K562 (cell line): ENCODE results near the gene MTG1. TPM values are rescaled to one million over a fixed set of nuclear protein-coding genes. Genes with fewer than 3 reads are reported as not detected.
A peak's percentile ranks its signal among the peaks of the same experiment; 100 is the strongest.

Experiments
- ATAC-seq: fragments of 200-7000 bp; cut with Tn5 transposase; 3 replicates; pipeline ENCODE4 v1.9.1; 2020; ENCODE audit warnings: moderate library complexity
- BruUV-seq: library from RNA; stranded (reverse); fragments of 400-500 nt; replicated peaks from 2 replicates; lab custom pipeline; 2021; lab: Mats Ljungman, UMichigan
- CTCF ChIA-PET: fragments of 300-600 bp; formaldehyde crosslinking; extraction: SDS; loops from one replicate; lab custom pipeline; 2021; ENCODE audit warnings: low intra/inter-chr PET ratio; lab: Yijun Ruan, JAX
- POLR2A ChIA-PET: fragments of 300-600, 350-650 bp; sonication (Branson Sonifier 250); formaldehyde crosslinking; extraction: SDS; loops from one replicate; lab custom pipeline; 2021; ENCODE audit warnings: antibody characterized with exemption, inconsistent platforms; lab: Yijun Ruan, JAX
- DNase-seq, 4 experiments: peaks; one replicate each; pipeline versions ENCODE4 v3.0.0 to v3.0.0-alpha.2; 2011 to 2018; ENCODE audit warnings: low spot score in 3 of 4, mixed read lengths in 3 of 4; ENCODE audit errors: extremely low read depth in 1 of 4
- FAIRE-seq: peaks from 2 replicates; lab custom pipeline; 2011; peaks lifted over from hg19 to GRCh38; lab: Jason Lieb, UNC
- H2AFZ ChIP-seq: 2 replicates; pipeline ENCODE4 v1.6.0; 2011; ENCODE audit warnings: low read depth, low read length, control low read depth, inconsistent platforms
- H3K27ac ChIP-seq: fragments of 200-600 bp; 3 replicates; pipeline ENCODE4 v1.8.0; 2011; ENCODE audit warnings: low read depth, mild to moderate bottlenecking, control low read depth, inconsistent platforms, low read length, moderate library complexity, mixed read lengths; ENCODE audit errors: extremely low read depth
- H3K27me3 ChIP-seq, 2 experiments: fragments of 300-600 bp in 1 of 2; 2 replicates in 1 of 2; 3 replicates in 1 of 2; pipeline versions ENCODE4 v1.6.0 to v1.8.0; 2011; ENCODE audit warnings: inconsistent platforms in 2 of 2, low read length in 2 of 2, mild to moderate bottlenecking in 1 of 2, mixed read lengths in 1 of 2, moderate library complexity in 1 of 2; ENCODE audit not compliant: control insufficient read depth in 2 of 2, insufficient read depth in 2 of 2
- H3K36me3 ChIP-seq: fragments of 300-600 bp; 3 replicates; pipeline ENCODE4 v1.8.0; 2011; ENCODE audit warnings: mild to moderate bottlenecking, low read length, inconsistent platforms; ENCODE audit not compliant: control insufficient read depth, insufficient read depth
- H3K4me1 ChIP-seq, 2 experiments: fragments of 200-600 bp in 1 of 2; replicated peaks in 1 of 2; 2 replicates in 1 of 2; 3 replicates in 1 of 2; pipeline versions ENCODE4 v1.5.1 to v1.8.0; 2011; ENCODE audit warnings: inconsistent platforms in 2 of 2, low read length in 2 of 2, mild to moderate bottlenecking in 1 of 2, mixed read lengths in 1 of 2, moderate library complexity in 1 of 2; ENCODE audit not compliant: control insufficient read depth in 2 of 2, insufficient read depth in 2 of 2
- H3K4me2 ChIP-seq: 2 replicates; pipeline ENCODE4 v1.6.1; 2011; ENCODE audit warnings: low read length, control low read depth, inconsistent platforms, mixed read lengths; ENCODE audit not compliant: insufficient read depth
- H3K4me3 ChIP-seq: fragments of 200-600 bp; sonication (generic), shearing (Covaris generic); 2 replicates; pipeline ENCODE4 v1.5.1; 2016; ENCODE audit warnings: control low read depth, inconsistent platforms
- H3K79me2 ChIP-seq: fragments of 200-600 bp; 3 replicates; pipeline ENCODE4 v1.8.0; 2011; ENCODE audit warnings: low read length, inconsistent platforms; ENCODE audit not compliant: control insufficient read depth, insufficient read depth
- H3K9ac ChIP-seq, 2 experiments: 2 replicates each; pipeline versions ENCODE4 v1.6.0 to v1.6.1; 2011; ENCODE audit warnings: low read depth in 2 of 2, low read length in 2 of 2, control low read depth in 1 of 2, inconsistent platforms in 1 of 2, mild to moderate bottlenecking in 1 of 2, mixed read lengths in 1 of 2; ENCODE audit not compliant: insufficient read depth in 1 of 2
- H3K9me1 ChIP-seq: one replicate; pipeline ENCODE4 v1.6.0; 2011; ENCODE audit warnings: inconsistent platforms, mild to moderate bottlenecking, low read length, moderate library complexity; ENCODE audit not compliant: control insufficient read depth, insufficient read depth
- H3K9me3 ChIP-seq: replicated peaks from 2 replicates; pipeline ENCODE4 v1.5.1; 2011; ENCODE audit warnings: low read depth, low read length, inconsistent platforms; ENCODE audit not compliant: control insufficient read depth, insufficient read depth
- H4K20me1 ChIP-seq: replicated peaks from 2 replicates; pipeline ENCODE4 v1.6.1; 2011; ENCODE audit warnings: low read length, inconsistent platforms, mixed read lengths; ENCODE audit not compliant: control insufficient read depth, insufficient read depth
- CLOCK ChIP-seq: fragments of 250-450 bp; sonication (Bioruptor Pico); IDR thresholded peaks from 2 replicates; pipeline ENCODE4 v1.4.0; 2020; ENCODE audit warnings: mild to moderate bottlenecking, moderate library complexity, borderline replicate concordance
- KDM5B ChIP-seq: fragments of 200-600 bp; sonication (generic); IDR thresholded peaks from 2 replicates; pipeline ENCODE4 v1.6.1; 2012; ENCODE audit warnings: low read depth, mild to moderate bottlenecking, moderate library complexity, low read length, control low read depth, inconsistent platforms; ENCODE audit not compliant: insufficient replicate concordance
- MTA3 ChIP-seq: fragments of 450-650 bp; formaldehyde crosslinking; IDR thresholded peaks from 2 replicates; pipeline ENCODE4 v1.6.1; 2017; ENCODE audit warnings: mild to moderate bottlenecking, borderline replicate concordance
- USF1 ChIP-seq: sonication (generic); formaldehyde crosslinking; IDR thresholded peaks from 2 replicates; pipeline ENCODE4 v1.9.0; 2022; ENCODE audit warnings: mild to moderate bottlenecking, missing genetic modification reagents
- ZNF263 ChIP-seq: sonication (generic); formaldehyde crosslinking; IDR thresholded peaks from 2 replicates; pipeline ENCODE4 v1.8.0; 2022; ENCODE audit warnings: mild to moderate bottlenecking, missing genetic modification reagents, borderline replicate concordance
- ZNF740 ChIP-seq, 3 experiments: fragments of 200-800 bp in 1 of 3; sonication (Bioruptor generic) in 1 of 3; sonication (generic) in 1 of 3; formaldehyde crosslinking in 1 of 3; IDR thresholded peaks; 2 replicates each; pipeline versions ENCODE4 v1.6.1 to v1.8.0; 2016 to 2022; ENCODE audit warnings: mild to moderate bottlenecking in 2 of 3, missing compliant biosample characterization in 2 of 3, missing genetic modification characterization in 2 of 3, missing genetic modification reagents in 1 of 3
- WGBS: fragments of 100-300 bp; shearing (Covaris generic); methylation state at CpG from one replicate; pipeline ENCODE4 v1.1.6; 2016; ENCODE audit warnings: low coverage, mixed read lengths; ENCODE audit not compliant: insufficient coverage; ENCODE audit errors: missing lambda C conversion rate; 5-methylcytosine and 5-hydroxymethylcytosine counted together
- in situ Hi-C: fragments of 300-500 bp; cut with MboI; formaldehyde crosslinking; loops from 4 replicates; pipeline ENCODE4 v1.15.0; 2018; ENCODE audit warnings: inconsistent platforms, mixed read lengths
- intact Hi-C: fragments of 100-400 bp; cut with micrococcal nuclease; formaldehyde crosslinking; loops from 2 replicates; pipeline ENCODE4 v1.14.2; 2022
- polyA plus RNA-seq, 8 experiments: library from polyadenylated mRNA; depleted of rRNA in 4 of 8; stranded (reverse) in 5 of 8; unstranded in 3 of 8; fragments of >200 nt; fragmentation: Nextera tagmentation in 2 of 8; fragmentation: Illumina TruSeq in 1 of 8; extraction: Ambion mirVana in 2 of 8; extraction: Trizol in 1 of 8; gene quantifications; 2 replicates each; pipeline versions ENCODE4 v1.2.1 to v1.2.3, GENCODE V29; 2011 to 2014; ENCODE audit warnings: inconsistent platforms in 1 of 8, missing spikeins in 1 of 8
- total RNA-seq, 7 experiments: library from RNA; depleted of rRNA in 6 of 7; stranded (reverse); fragments of >200 nt in 6 of 7; fragmentation: Illumina TruSeq in 2 of 7; extraction: Trizol in 2 of 7; gene quantifications; 2 replicates each; pipeline versions ENCODE4 v1.2.1 to v1.2.3, GENCODE V29; 2011 to 2021; ENCODE audit warnings: low replicate concordance in 1 of 7

The MTG1 gene
- total and polyA plus RNA-seq, 9 of the 15 experiments (the other 6 are each of a cell fraction or from before 2014, with no cell fraction given): 2.8 to 28.2 (median 15.4) TPM

GRCh38 chr10:133350283-133350949 lies 43.5 kb upstream of the MTG1 start:
- TF ChIP-seq MTA3 (no peak), USF1 (CRISPR knock-in tag) (peak; percentile 23; the same call in 1 of the 2 replicates), KDM5B (peak; percentile 31), ZNF740 (CRISPR knock-in tag; IDR thresholded peaks at IDR 0.05) (peak; percentile 68; the same call in 1 of the 2 replicates), ZNF740 (tag; IDR thresholded peaks at IDR 0.05) (no peak), CLOCK (CRISPR knock-in tag) (no peak), ZNF263 (peak; percentile 74)
- no peak for ATAC-seq
- Histone ChIP-seq H3K4me2 (no peak overlapping the region), H3K4me3 (no peak overlapping the region), H3K36me3 (peaks cover under 1% of the 10 kb centered on the region; the same call in 1 of the 3 replicates), H3K9me3 (no peaks in the 10 kb centered on the region), H2AFZ (no peak overlapping the region), H3K27ac (no peak overlapping the region), H3K4me1 (peaks cover 0 to 55% of the 10 kb centered on the region in 2 experiments; a peak in 2 of 5 replicates), H3K27me3 (no peaks in the 10 kb centered on the region; a peak in 1 of 5 replicates), H3K9me1 (no peaks in the 10 kb centered on the region), H4K20me1 (no peaks in the 10 kb centered on the region), H3K79me2 (no peaks in the 10 kb centered on the region), H3K9ac (no peak overlapping the region; a peak in 1 of 4 replicates)
- in situ Hi-C loops: no loop called here
- no TSS peak for BruUV-seq
- intact Hi-C loops: no loop called here
- ChIA-PET CTCF (no interaction called here), POLR2A (no interaction called here)
- FAIRE-seq: no peak
- WGBS: 47% methylated on average over 3 of the region's 12 CpGs
- no peak for DNase-seq
